ENCODE data around the gene EIF2AK3.
"Not testable (repeated sequence)": the region's sequence is repeated elsewhere in the genome, so short reads cannot be mapped to it uniquely, and the experiment has no call there.

The EIF2AK3 gene

DNA sequence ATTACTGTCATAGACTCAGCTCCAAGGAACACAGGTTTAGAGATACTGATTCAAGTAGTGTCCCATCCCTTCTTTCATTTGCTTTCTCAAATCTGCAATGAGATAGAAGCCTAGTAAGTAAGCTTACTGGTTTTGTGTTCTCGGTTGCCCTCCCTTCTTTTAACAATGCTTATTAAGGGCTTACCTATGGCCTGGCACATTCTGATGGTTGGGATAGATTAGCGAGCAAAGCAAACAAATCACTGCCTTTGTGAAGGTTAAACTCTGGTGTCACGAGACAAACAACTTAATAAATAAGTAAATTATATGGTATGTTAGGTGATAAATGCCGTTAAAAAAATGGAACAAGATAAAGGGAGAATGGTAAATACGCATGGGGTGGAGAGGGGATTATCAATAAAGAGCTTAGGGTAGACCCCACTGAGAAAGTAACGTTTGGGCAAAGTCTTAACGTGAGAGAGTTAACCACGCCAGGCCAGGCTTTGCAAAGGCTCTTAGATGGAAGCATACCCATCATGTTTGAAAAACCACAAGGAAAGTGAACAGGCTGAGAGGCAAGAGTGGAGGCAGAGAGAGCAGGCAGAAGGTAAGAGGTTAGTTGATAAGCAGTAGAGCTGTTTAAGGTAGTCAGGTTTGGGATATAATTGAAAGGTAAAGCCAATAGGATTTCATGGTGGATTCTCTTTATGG is 31.0 kb downstream of the EIF2AK3 start:
- no peak for DNase-seq

GRCh38 chr2:88591698-88592097 is 35.6 kb downstream of the EIF2AK3 start:
- no peak for DNase-seq

DNA sequence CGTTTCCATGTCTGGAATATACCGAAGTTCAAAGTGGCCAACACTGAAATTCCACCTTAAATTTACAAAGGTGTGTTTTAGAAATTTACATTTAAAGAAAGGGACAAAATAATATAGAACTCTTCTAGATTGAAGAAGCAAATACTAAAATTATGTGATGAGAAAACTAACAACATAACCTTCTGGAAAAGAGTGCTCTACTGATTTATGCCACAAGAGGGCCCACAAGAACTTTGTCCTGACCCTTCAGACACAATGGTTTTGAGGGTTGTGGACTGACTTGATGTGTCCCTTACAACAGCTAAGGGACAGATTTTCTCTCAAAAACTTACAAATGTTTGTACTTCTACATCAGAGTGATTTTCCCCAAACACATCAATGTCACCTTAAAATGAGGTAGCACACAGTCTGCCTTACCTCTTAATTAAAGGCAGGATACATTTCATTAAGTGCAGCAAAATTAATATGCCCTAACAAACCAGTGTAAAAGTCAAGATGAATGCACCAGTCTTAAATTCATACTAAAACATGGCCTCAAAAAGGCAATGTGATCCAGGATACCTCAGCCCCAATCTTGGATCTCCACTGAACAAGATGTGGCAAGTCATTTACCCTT is 36.2 kb downstream of the EIF2AK3 start:
- DNase-seq: no peak

GRCh38 chr2:88585969-88586368 is 41.3 kb downstream of the EIF2AK3 start:
- no peak for DNase-seq

GRCh38 chr2:88582030-88582429 is 45.2 kb downstream of the EIF2AK3 start:
- no peak for DNase-seq

GRCh38 chr2:88580088-88580487 is 47.2 kb downstream of the EIF2AK3 start:
- DNase-seq: no peak

DNA sequence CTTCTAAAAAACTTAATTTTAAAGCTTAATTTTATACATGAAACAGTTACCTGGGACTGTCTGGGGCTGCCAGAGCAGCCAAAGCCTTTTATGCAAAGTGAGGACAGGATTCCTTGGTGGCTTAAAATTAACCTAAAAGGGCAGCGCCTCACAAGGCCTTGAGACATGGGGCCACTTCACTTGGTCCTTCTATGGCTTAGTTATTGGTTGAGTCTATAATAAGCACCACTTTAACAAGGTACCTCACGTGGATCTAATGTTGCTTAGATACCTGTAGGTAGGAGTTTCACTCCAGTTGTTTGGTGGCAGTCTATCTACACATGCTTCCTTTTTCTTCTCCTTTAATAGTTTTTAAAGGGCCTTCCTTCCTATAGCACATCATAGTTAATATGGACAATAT is 51.6 kb downstream of the EIF2AK3 start:
- no peak for DNase-seq

- no peak for DNase-seq
Observed at GRCh38 chr2:88575051-88575450, 52.2 kb downstream of the EIF2AK3 start.

- no peak for DNase-seq
Observed at GRCh38 chr2:88574445-88574844, 52.8 kb downstream of the EIF2AK3 start.

GRCh38 chr2:88568179-88568578 is 59.1 kb downstream of the EIF2AK3 start:
- no peak for DNase-seq

GRCh38 chr2:88564402-88564801 is 62.9 kb downstream of the EIF2AK3 start:
- no peak for DNase-seq

DNA sequence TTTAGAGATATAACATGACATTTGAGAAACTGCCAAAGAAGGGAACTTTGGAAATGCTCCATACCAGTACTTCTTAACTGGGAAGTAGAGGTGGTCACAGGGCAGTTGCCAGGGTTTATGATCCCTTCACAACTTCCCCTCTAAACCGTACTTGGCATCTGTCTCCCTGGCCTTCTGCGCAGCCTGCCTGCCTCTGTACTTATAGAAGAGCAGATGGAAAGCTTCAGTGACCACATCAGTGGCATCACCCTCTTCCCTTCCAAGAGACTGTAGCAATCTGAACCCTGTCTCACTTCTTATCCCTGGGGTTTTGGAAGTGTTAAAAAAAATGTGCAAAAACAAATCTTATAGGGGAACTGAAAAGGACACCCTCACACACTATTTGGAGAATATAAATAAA is 64.1 kb downstream of the EIF2AK3 start:
- DNase-seq: no peak

GRCh38 chr2:88561646-88562388 is 65.4 kb downstream of the EIF2AK3 start:
- DNase-seq: no peak

DNA sequence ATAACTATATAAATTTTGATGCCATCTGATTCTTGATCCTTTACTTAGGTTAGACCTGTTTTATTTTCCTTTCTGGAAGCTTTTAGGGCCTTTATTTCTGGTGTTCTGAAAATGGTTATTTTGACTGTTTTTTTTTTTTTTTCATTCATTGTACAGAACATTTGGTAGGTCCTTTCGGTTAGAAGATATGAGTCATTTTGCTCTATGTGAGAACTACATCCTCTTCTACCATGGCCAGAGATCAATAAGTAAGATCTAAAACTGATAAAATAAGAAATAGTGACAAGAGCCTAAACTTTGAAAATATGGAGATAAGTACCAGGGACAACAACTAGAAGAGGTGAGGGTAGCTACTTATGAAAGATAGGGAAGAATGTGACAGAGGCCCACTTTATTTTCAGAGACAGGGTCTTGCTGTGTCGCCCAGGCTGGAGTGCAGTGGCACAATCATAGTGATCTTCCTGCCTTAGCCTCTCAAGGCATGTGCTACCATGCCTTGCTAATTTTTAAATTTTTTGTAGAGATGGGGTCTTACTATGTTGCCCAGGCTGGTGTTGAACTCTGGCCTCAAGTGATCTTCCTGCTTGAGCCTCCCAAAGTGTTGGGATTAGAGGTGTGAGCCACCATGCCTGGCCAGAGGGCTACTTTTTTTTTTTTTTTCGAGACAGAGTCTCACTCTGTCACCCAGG is 66.5 kb downstream of the EIF2AK3 start:
- no peak for DNase-seq

DNA sequence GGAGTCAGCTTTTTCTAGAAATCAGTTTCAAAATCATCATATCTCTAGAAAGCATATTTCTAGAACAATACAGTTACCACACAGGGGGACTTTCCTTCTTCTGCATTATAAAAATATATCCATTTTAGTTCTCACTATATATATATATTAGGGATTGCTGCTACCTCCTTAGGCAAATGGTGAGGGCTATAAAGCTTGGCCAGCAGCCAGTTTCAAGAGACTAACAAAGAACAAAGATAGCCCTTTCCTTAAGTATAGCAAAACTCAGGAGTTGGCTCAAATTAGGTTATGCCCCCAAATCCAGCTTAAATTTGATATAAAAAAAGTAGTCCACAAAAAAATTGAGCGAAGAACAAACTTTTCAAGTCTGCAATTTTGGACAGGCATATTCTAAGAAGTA is 70.0 kb downstream of the EIF2AK3 start:
- no peak for DNase-seq

GRCh38 chr2:88556026-88556425 is 71.2 kb downstream of the EIF2AK3 start:
- no peak for DNase-seq

DNA sequence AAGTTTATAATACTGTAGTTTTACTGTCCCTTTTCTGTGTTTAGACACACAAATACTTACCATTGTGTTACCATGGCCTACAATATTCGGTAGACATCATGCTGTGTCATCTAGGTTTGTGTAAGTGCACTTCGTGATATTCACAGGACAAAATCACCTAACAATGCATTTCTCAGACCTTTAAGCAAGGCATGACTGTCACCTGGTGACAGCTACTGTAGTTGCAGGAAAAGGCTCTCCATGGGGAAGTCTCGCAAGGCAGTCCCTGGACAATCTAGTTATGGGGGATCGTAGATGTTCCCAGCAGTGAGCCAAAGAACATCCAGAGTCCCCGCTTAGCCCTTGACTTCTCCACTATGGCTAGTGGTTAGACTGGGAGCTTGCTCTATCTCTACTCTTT is 73.1 kb downstream of the EIF2AK3 start:
- DNase-seq: no peak

DNA sequence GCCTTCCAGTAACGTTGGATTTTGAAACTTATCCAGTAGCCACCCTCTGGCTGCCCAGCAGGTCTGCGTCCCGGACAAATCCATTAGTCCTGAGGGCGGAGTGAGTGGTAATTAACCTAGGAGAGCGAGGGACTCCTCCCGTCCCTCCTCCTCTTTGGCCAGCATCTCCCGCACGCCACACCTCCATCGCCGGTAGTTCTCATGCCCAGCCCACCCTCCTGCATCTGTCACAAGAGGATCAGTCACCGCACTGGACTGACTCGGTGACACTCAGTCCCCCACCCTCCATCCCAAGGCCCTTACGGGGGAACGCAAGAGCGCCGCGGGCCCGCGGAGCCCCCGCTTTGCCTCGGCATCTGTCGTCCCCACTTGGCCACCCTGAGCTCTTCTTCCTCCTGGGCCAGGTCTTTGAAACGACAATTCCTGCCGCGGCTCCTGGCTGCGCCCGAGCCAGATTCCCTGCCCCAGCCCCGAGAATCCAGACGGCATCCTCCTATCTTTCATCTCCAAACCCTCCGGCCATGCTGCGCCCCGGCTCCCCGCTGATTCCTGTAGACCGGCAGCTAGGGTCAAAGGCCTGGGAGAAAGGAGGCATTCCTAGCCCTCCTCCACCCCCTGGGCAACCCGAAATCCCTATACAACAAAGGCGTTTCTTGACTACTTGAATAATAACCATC is 77.5 kb downstream of the EIF2AK3 start:
- DNase-seq: no peak

- DNase-seq: not testable (repeated sequence)
Observed at GRCh38 chr2:88546291-88546690, 81.0 kb downstream of the EIF2AK3 start.

DNA sequence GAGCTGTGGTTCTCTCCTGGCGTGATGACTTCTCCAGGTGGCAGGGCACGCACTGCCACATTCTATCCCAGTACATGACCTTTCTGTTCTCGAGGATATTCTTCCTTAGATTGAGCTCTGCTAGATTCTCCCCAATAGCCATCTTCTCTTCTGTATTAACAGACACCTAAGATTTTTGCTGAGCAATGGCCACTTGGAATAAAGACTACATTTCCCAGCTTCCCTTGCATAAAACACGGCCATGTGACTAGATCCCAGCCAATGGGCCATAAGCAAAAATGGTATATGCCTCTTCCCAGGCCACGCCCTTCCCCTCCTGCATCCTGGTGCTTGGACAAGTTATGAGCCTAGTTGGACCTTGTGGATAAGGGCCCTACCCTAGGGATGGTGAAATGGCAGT is 82.1 kb downstream of the EIF2AK3 start:
- DNase-seq: no peak

- DNase-seq: no peak
Observed at GRCh38 chr2:88543541-88544057, 83.7 kb downstream of the EIF2AK3 start.

DNA sequence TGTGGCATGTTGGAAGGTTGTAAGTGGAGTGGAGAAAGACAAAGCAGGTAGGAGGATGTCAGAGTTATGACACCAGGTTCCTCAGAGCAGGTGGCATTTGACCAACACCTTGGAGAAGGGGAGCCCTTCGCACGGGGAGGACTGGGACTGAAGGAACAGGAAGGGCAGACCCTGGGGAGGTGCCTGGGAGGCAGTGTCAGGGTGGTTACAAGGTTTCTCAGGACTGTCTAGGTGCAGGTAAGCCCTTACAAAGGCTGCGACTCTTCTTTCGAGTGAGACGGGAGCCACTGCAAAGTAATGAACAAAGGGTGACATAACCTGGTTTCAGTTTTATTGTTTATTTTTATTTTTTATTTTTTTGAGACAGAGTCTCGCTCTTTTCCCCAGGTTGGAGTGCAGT is 84.6 kb downstream of the EIF2AK3 start:
- DNase-seq: no peak

DNA sequence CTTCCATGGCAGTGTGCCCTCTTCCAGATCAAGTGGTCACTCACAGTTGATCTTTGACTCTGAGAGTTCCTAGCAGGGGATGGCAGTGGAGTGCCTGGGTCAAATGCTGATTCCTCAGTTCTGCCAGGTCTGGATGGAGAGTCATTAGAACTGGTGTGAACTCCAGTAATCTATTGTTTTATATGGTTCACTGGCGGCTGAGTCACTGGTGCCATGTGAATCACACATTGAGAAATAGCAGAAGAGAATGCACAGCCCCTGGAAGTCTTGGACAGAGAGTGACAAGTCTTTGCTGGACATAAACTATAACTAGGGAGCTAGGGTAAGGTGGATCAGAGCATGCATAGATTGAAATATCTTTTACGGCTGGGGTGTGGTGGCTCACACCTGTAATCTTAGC is 86.9 kb downstream of the EIF2AK3 start:
- no peak for DNase-seq

Data from activated gamma-delta T cell (primary cell).